HL-60 (cell line): ENCODE measurements around the gene DNMT3A.

Source experiments
- DNase-seq, 2 experiments: peaks; one replicate each; pipeline ENCODE4 v3.0.0-alpha.2; 2010 to 2020; ENCODE audit warnings: low read depth in 1 of 2, low spot score in 1 of 2
- H3K27ac ChIP-seq: fragments of 250-450 bp; sonication (Bioruptor Pico); replicated peaks from 2 replicates; pipeline ENCODE4 v1.5.1; 2020; ENCODE audit warnings: mild to moderate bottlenecking, moderate library complexity
- H3K27me3 ChIP-seq: fragments of 250-450 bp; sonication (Bioruptor Pico); 2 replicates; pipeline ENCODE4 v1.5.1; 2021; ENCODE audit warnings: mild to moderate bottlenecking, moderate library complexity; ENCODE audit not compliant: insufficient read depth, poor library complexity, severe bottlenecking
- H3K4me3 ChIP-seq: replicated peaks from 2 replicates; pipeline ENCODE4 v1.5.1; 2011; ENCODE audit warnings: mild to moderate bottlenecking, control low read depth, low read length; ENCODE audit not compliant: insufficient read depth
- CTCF ChIP-seq: IDR thresholded peaks from one replicate; pipeline ENCODE4 v1.5.1; 2011; ENCODE audit warnings: low read length, control low read depth, inconsistent platforms; ENCODE audit not compliant: insufficient read depth
- GABPA ChIP-seq: IDR thresholded peaks from 2 replicates; pipeline ENCODE4 v1.6.1; 2012; ENCODE audit warnings: low read depth
- POLR2AphosphoS5 ChIP-seq: IDR thresholded peaks from 2 replicates; pipeline ENCODE4 v1.6.1; 2012; ENCODE audit warnings: low read depth
- REST ChIP-seq: IDR thresholded peaks from 2 replicates; pipeline ENCODE4 v1.6.1; 2012; ENCODE audit warnings: low read depth; ENCODE audit not compliant: insufficient replicate concordance
- SPI1 ChIP-seq: IDR thresholded peaks from 2 replicates; pipeline ENCODE4 v1.6.1; 2012; ENCODE audit warnings: low read depth, mild to moderate bottlenecking, borderline replicate concordance

Gene DNMT3A

GRCh38 chr2:25251422-25252273 lies 90.1 kb downstream of the DNMT3A start:
- DNase-seq = no peak
- H3K27ac ChIP-seq = no peak overlapping the region

GRCh38 chr2:25251071-25251421 lies 90.7 kb downstream of the DNMT3A start:
- TF ChIP-seq SPI1 (no peak), REST (no peak), CTCF (no peak), POLR2AphosphoS5 (no peak), GABPA (no peak)
- Histone ChIP-seq H3K27ac (no peak overlapping the region), H3K27me3 (no peaks in the 10 kb centered on the region), H3K4me3 (no peak overlapping the region)
- DNase-seq = no peak

More at GRCh38 chr2:25251422-25252273, 90.1 kb downstream of the DNMT3A start:
- no peak overlapping the region for H3K4me3 ChIP-seq
- H3K27me3 ChIP-seq = no peaks in the 10 kb centered on the region
- TF ChIP-seq CTCF (no peak), SPI1 (no peak), POLR2AphosphoS5 (no peak), GABPA (no peak), REST (no peak)

GRCh38 chr2:25250331-25251070 lies 91.2 kb downstream of the DNMT3A start:
- H3K4me3 ChIP-seq = no peak overlapping the region

More at GRCh38 chr2:25250331-25251070, 91.2 kb downstream of the DNMT3A start:
- no peak for DNase-seq
- Histone ChIP-seq H3K27me3 (no peaks in the 10 kb centered on the region), H3K27ac (no peak overlapping the region)
- TF ChIP-seq GABPA = no peak
- TF ChIP-seq REST = no peak
- no peak for TF ChIP-seq POLR2AphosphoS5
- TF ChIP-seq CTCF = no peak
- TF ChIP-seq SPI1 = no peak
